SK-N-MC (cell line): ENCODE measurements around the gene HOXA5.

Experiments
- EZH2 ChIP-seq: fragments of 200-600 bp; sonication (generic); IDR thresholded peaks from one replicate; pipeline ENCODE4 v1.6.1; 2017; ENCODE audit warnings: antibody characterized with exemption
- POLR2AphosphoS5 ChIP-seq: IDR thresholded peaks from 2 replicates; pipeline ENCODE4 v1.6.1; 2012; ENCODE audit warnings: mild to moderate bottlenecking, low read depth, low read length, borderline replicate concordance

DNA sequence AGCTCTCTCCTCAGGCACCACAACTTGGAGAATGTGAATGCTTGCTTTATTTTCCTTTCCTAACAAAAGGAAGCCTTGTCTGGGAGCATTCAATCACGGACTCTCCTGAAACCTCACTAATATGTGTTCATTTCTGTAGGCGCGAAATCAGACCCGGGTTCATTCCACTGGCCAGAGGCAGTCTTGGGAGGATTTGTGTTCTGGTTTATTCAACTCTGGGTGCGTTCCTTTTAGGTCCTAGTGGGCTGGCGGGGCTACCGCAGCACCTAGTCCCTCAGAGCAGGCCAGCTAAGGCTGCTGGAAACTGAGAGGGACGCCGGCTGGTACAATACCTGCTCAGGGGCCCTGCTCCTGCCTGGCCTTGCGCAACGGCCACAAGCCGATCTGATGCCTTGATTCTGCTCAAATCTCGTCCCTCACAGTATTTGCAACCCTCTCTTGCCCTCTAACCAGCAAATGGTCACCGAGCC, 20.4 kb downstream of the HOXA5 start:
- TF ChIP-seq POLR2AphosphoS5 (no peak), EZH2 (no peak)
